ENCODE measurements around the gene PGGHG.
A peak's percentile ranks its signal among the peaks of the same experiment; 100 is the strongest.
"Not testable (repeated sequence)": the region's sequence is repeated elsewhere in the genome, so short reads cannot be mapped to it uniquely, and the experiment has no call there.

PGGHG gene

GRCh38 chr11:266676-267439 is 22.1 kb upstream of the PGGHG start:
- Histone ChIP-seq H3K79me2 (ENCODE audit: insufficient read depth, low read length) (no peaks in the 10 kb centered on the region), H3K9ac (ENCODE audit: low read depth, low read length) (no peak overlapping the region), H4K20me1 (ENCODE audit: insufficient read depth, low read length) (no peaks in the 10 kb centered on the region), H2AFZ (ENCODE audit: low read depth, low read length) (peak overlapping the region; percentile 67; the same call in 1 of the 2 replicates), H3K4me2 (ENCODE audit: insufficient read depth, low read length) (peak overlapping the region; percentile 49; the same call in 1 of the 2 replicates), H3K36me3 (ENCODE audit: insufficient read depth, low read length) (no peaks in the 10 kb centered on the region), H3K27ac (ENCODE audit: low read length) (peak overlapping the region; percentile 55), H3K9me3 (ENCODE audit: insufficient read depth, low read length, severe bottlenecking) (peaks cover 4% of the 10 kb centered on the region), H3K27me3 (ENCODE audit: insufficient read depth, low read length, poor library complexity) (no peaks in the 10 kb centered on the region), H3K4me3 (ENCODE audit: low read depth in 1 of 2, low read length in 2 of 2) (peak overlapping the region in 1 of 2 experiments; percentile 49; a peak in 1 of 4 replicates), H3K4me1 (ENCODE audit: insufficient read depth, low read length) (peaks cover 37% of the 10 kb centered on the region)
- ATAC-seq (ENCODE audit: insufficient read depth, low read depth) (no peak), DNase-seq (no peak)
- TF ChIP-seq CTCF (IDR thresholded peaks at IDR 0.05; ENCODE audit: borderline replicate concordance, extremely low read depth, low read length, poor library complexity, severe bottlenecking) (no peak), EZH2 (IDR thresholded peaks at IDR 0.05; ENCODE audit: borderline replicate concordance, low read depth, low read length, severe bottlenecking) (no peak)

- peak overlapping the region; percentile 93 for H3K9ac ChIP-seq (ENCODE audit: low read depth, low read length)
- H3K4me1 ChIP-seq (ENCODE audit: insufficient read depth, low read length), result peaks cover 37% of the 10 kb centered on the region
- peaks cover 4% of the 10 kb centered on the region for H3K9me3 ChIP-seq (ENCODE audit: insufficient read depth, low read length, severe bottlenecking)
- no peaks in the 10 kb centered on the region for H4K20me1 ChIP-seq (ENCODE audit: insufficient read depth, low read length)
- H3K4me2 ChIP-seq (ENCODE audit: insufficient read depth, low read length), result peak overlapping the region; percentile 94
- no peaks in the 10 kb centered on the region for H3K36me3 ChIP-seq (ENCODE audit: insufficient read depth, low read length)
- ATAC-seq (ENCODE audit: insufficient read depth, low read depth), result peak; percentile 20; the same call in 2 of the 3 replicates
- no peaks in the 10 kb centered on the region for H3K27me3 ChIP-seq (ENCODE audit: insufficient read depth, low read length, poor library complexity)
- TF ChIP-seq EZH2 (IDR thresholded peaks at IDR 0.05; ENCODE audit: borderline replicate concordance, low read depth, low read length, severe bottlenecking) (no peak), CTCF (IDR thresholded peaks at IDR 0.05; ENCODE audit: borderline replicate concordance, extremely low read depth, low read length, poor library complexity, severe bottlenecking) (no peak)
- H2AFZ ChIP-seq (ENCODE audit: low read depth, low read length), result peak overlapping the region; percentile 78
- peak; percentile 50 for DNase-seq
- no peaks in the 10 kb centered on the region for H3K79me2 ChIP-seq (ENCODE audit: insufficient read depth, low read length)
- H3K4me3 ChIP-seq (ENCODE audit: low read depth in 1 of 2, low read length in 2 of 2), result peak overlapping the region; percentile 27 to 69; a peak in 3 of 4 replicates
- H3K27ac ChIP-seq (ENCODE audit: low read length), result peak overlapping the region; percentile 99
Observed at GRCh38 chr11:267491-267994, 21.4 kb upstream of the PGGHG start.

- H3K9me3 ChIP-seq (ENCODE audit: insufficient read depth, low read length, severe bottlenecking); H3K27me3 ChIP-seq (ENCODE audit: insufficient read depth, low read length, poor library complexity); H4K20me1 ChIP-seq (ENCODE audit: insufficient read depth, low read length); H3K79me2 ChIP-seq (ENCODE audit: insufficient read depth, low read length); H3K36me3 ChIP-seq (ENCODE audit: insufficient read depth, low read length): not testable (repeated sequence)
- ATAC-seq (ENCODE audit: insufficient read depth, low read depth) (peak; percentile 77), DNase-seq (peak; percentile 80)
- H3K27ac ChIP-seq (ENCODE audit: low read length), result peak overlapping the region; percentile 99
- H3K9ac ChIP-seq (ENCODE audit: low read depth, low read length), result peak overlapping the region; percentile 93
- peak overlapping the region; percentile 78 for H2AFZ ChIP-seq (ENCODE audit: low read depth, low read length)
- peaks cover 37% of the 10 kb centered on the region for H3K4me1 ChIP-seq (ENCODE audit: insufficient read depth, low read length)
- H3K4me3 ChIP-seq (ENCODE audit: low read depth in 1 of 2, low read length in 2 of 2), result peak overlapping the region; percentile 27 to 69; a peak in 3 of 4 replicates
- TF ChIP-seq CTCF (IDR thresholded peaks at IDR 0.05; ENCODE audit: borderline replicate concordance, extremely low read depth, low read length, poor library complexity, severe bottlenecking), result peak; percentile 48
- H3K4me2 ChIP-seq (ENCODE audit: insufficient read depth, low read length), result peak overlapping the region; percentile 94
Observed at GRCh38 chr11:268716-269145, 20.2 kb upstream of the PGGHG start.
